Ammon's horn (tissue), 1 donor: ENCODE data around the gene HGFAC.
"Not testable (repeated sequence)": the region's sequence is repeated elsewhere in the genome, so short reads cannot be mapped to it uniquely, and the experiment has no call there.

ENCODE experiments used
- DNase-seq: peaks from one replicate; pipeline ENCODE4 v3.0.0-alpha.2; 2016; ENCODE audit warnings: low spot score

The HGFAC gene

GRCh38 chr4:3442959-3443749 lies 1.4 kb downstream of the HGFAC start:
- DNase-seq = peak; percentile 34

- no peak for DNase-seq
Measured at GRCh38 chr4:3443750-3444309, 2.1 kb downstream of the HGFAC start.

GRCh38 chr4:3444351-3445110 lies 2.8 kb downstream of the HGFAC start:
- no peak for DNase-seq

- DNase-seq = no peak
Measured at GRCh38 chr4:3445111-3445820, 3.5 kb downstream of the HGFAC start.

GRCh38 chr4:3445829-3446545 lies 4.2 kb downstream of the HGFAC start:
- DNase-seq = no peak

GRCh38 chr4:3446631-3447320 lies 5.0 kb downstream of the HGFAC start:
- DNase-seq = no peak

GRCh38 chr4:3447431-3448395 lies 5.9 kb downstream of the HGFAC start:
- no peak for DNase-seq

GRCh38 chr4:3449047-3449573 lies 7.3 kb downstream of the HGFAC start:
- DNase-seq = no peak

GRCh38 chr4:3449574-3450534 lies 8.1 kb downstream of the HGFAC start:
- no peak for DNase-seq

GRCh38 chr4:3450643-3451042 lies 8.9 kb downstream of the HGFAC start:
- no peak for DNase-seq

- DNase-seq = no peak
Measured at GRCh38 chr4:3451956-3452355, 10.2 kb downstream of the HGFAC start.

- DNase-seq = no peak
Measured at GRCh38 chr4:3452376-3452775, 10.6 kb downstream of the HGFAC start.

GRCh38 chr4:3455596-3455995 lies 13.8 kb downstream of the HGFAC start:
- not testable (repeated sequence) for DNase-seq

GRCh38 chr4:3458371-3458770 lies 16.6 kb downstream of the HGFAC start:
- DNase-seq = no peak

GRCh38 chr4:3459156-3459555 lies 17.4 kb downstream of the HGFAC start:
- DNase-seq = not testable (repeated sequence)

- DNase-seq = no peak
Measured at GRCh38 chr4:3460926-3461325, 19.2 kb downstream of the HGFAC start.

GRCh38 chr4:3461515-3462291 lies 19.9 kb downstream of the HGFAC start:
- DNase-seq = peak; percentile 58

GRCh38 chr4:3462321-3462789 lies 20.6 kb downstream of the HGFAC start:
- no peak for DNase-seq
